ENCODE measurements around the gene RIMBP2. TPM values are rescaled to one million over a fixed set of nuclear protein-coding genes. Genes with fewer than 3 reads are reported as not detected.

RIMBP2 gene
- total and polyA plus RNA-seq, 2 donors = 0.47 to 0.78 TPM

- no peak for DNase-seq (ENCODE audit: low read depth in 6 of 9, low spot score in 9 of 9)
- Histone ChIP-seq H3K4me3 (ENCODE audit: low read length in 2 of 2) (no peak overlapping the region), H3K27me3 (ENCODE audit: control insufficient read depth in 2 of 2, insufficient read depth in 1 of 2, low read length in 1 of 2) (no peaks in the 10 kb centered on the region), H3K36me3 (ENCODE audit: control insufficient read depth in 2 of 2, insufficient read depth in 2 of 2, low read length in 1 of 2) (no peaks in the 10 kb centered on the region), H3K27ac (ENCODE audit: low read depth in 1 of 2, low read length in 1 of 2) (no peak overlapping the region), H3K4me1 (ENCODE audit: control insufficient read depth in 2 of 2, insufficient read depth in 2 of 2, low read length in 2 of 2) (peaks cover 0 to 2% of the 10 kb centered on the region in 2 donors), H3K9me3 (ENCODE audit: control insufficient read depth in 2 of 2, insufficient read depth in 1 of 2, low read length in 1 of 2) (peaks cover 0 to 1% of the 10 kb centered on the region in 2 donors)
- WGBS = 98% methylated on average over 3 of the region's 3 CpGs
These were observed 198.5 kb downstream of the RIMBP2 start for GRCh38 chr12:130517588-130517987.

DNA sequence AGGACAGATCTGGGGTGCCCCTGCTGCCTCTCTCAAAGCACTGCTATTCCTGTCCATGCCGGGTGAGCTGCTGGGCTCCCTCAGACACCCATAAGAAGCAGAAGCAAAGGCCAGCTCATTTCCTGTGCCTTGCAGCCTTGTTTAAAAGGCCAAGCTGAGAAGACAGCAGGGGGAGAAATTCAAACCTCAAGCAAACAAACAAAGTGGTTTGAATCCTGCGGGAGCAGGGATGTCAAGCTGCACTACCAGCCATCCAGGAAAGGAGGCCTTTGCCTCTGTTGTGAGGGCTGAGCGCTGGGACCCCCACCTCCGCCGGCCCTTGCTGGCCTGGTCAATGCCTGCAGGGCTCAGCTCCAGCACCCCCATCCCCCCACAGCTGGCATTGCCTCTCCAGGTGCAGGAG lies 201.9 kb downstream of the RIMBP2 start:
- WGBS = 31% methylated on average over 5 of the region's 5 CpGs
- Histone ChIP-seq H3K9me3 (ENCODE audit: control insufficient read depth in 2 of 2, insufficient read depth in 1 of 2, low read length in 1 of 2) (peaks cover 0 to 1% of the 10 kb centered on the region in 2 donors), H3K4me3 (ENCODE audit: low read length in 2 of 2) (no peak overlapping the region), H3K27ac (ENCODE audit: low read depth in 1 of 2, low read length in 1 of 2) (no peak overlapping the region), H3K27me3 (ENCODE audit: control insufficient read depth in 2 of 2, insufficient read depth in 1 of 2, low read length in 1 of 2) (no peaks in the 10 kb centered on the region), H3K36me3 (ENCODE audit: control insufficient read depth in 2 of 2, insufficient read depth in 2 of 2, low read length in 1 of 2) (no peaks in the 10 kb centered on the region), H3K4me1 (ENCODE audit: control insufficient read depth in 2 of 2, insufficient read depth in 2 of 2, low read length in 2 of 2) (no peaks in the 10 kb centered on the region)
- DNase-seq (ENCODE audit: low read depth in 6 of 9, low spot score in 9 of 9) = no peak

GRCh38 chr12:130513556-130513955 lies 202.5 kb downstream of the RIMBP2 start:
- no peak overlapping the region for H3K27ac ChIP-seq (ENCODE audit: low read depth in 1 of 2, low read length in 1 of 2)
- no peak overlapping the region for H3K4me3 ChIP-seq (ENCODE audit: low read length in 2 of 2)
- no peak for DNase-seq (ENCODE audit: low read depth in 6 of 9, low spot score in 9 of 9)
- H3K9me3 ChIP-seq (ENCODE audit: control insufficient read depth in 2 of 2, insufficient read depth in 1 of 2, low read length in 1 of 2) = peaks cover 0 to 1% of the 10 kb centered on the region in 2 donors
- H3K27me3 ChIP-seq (ENCODE audit: control insufficient read depth in 2 of 2, insufficient read depth in 1 of 2, low read length in 1 of 2) = no peaks in the 10 kb centered on the region
- H3K36me3 ChIP-seq (ENCODE audit: control insufficient read depth in 2 of 2, insufficient read depth in 2 of 2, low read length in 1 of 2) = no peaks in the 10 kb centered on the region
- H3K4me1 ChIP-seq (ENCODE audit: control insufficient read depth in 2 of 2, insufficient read depth in 2 of 2, low read length in 2 of 2) = no peaks in the 10 kb centered on the region
- WGBS = 91% methylated on average over 2 of the region's 2 CpGs

GRCh38 chr12:130511285-130511684 lies 204.8 kb downstream of the RIMBP2 start:
- Histone ChIP-seq H3K36me3 (ENCODE audit: control insufficient read depth in 2 of 2, insufficient read depth in 2 of 2, low read length in 1 of 2) (no peaks in the 10 kb centered on the region), H3K4me1 (ENCODE audit: control insufficient read depth in 2 of 2, insufficient read depth in 2 of 2, low read length in 2 of 2) (no peaks in the 10 kb centered on the region), H3K9me3 (ENCODE audit: control insufficient read depth in 2 of 2, insufficient read depth in 1 of 2, low read length in 1 of 2) (peaks cover 0 to 1% of the 10 kb centered on the region in 2 donors), H3K27me3 (ENCODE audit: control insufficient read depth in 2 of 2, insufficient read depth in 1 of 2, low read length in 1 of 2) (no peaks in the 10 kb centered on the region), H3K4me3 (ENCODE audit: low read length in 2 of 2) (no peak overlapping the region), H3K27ac (ENCODE audit: low read depth in 1 of 2, low read length in 1 of 2) (no peak overlapping the region)
- DNase-seq (ENCODE audit: low read depth in 6 of 9, low spot score in 9 of 9) = no peak
- 91% methylated on average over 12 of the region's 12 CpGs for WGBS

DNA sequence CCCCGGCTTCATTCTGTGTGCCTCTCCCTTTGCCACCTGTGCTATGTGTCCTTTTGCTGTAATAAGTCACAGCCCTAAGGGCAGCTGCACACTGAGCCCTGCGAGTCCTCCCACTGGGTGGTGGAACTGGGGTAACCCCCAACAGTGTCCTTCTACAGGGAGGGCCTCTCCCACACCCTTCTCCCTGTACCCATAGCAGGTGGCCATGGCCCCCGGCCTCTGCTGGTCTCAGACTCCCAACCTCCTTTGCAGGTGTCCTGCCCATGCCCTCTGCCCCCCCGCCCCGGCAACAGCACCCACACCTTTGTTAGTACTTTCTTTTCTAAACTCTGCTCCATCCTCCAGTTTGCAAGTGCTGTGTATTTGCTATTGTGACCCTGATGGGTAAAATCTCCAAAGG lies 206.6 kb downstream of the RIMBP2 start:
- WGBS = 93% methylated on average over 5 of the region's 5 CpGs
- Histone ChIP-seq H3K4me3 (ENCODE audit: low read length in 2 of 2) (no peak overlapping the region), H3K4me1 (ENCODE audit: control insufficient read depth in 2 of 2, insufficient read depth in 2 of 2, low read length in 2 of 2) (no peaks in the 10 kb centered on the region), H3K36me3 (ENCODE audit: control insufficient read depth in 2 of 2, insufficient read depth in 2 of 2, low read length in 1 of 2) (no peaks in the 10 kb centered on the region), H3K9me3 (ENCODE audit: control insufficient read depth in 2 of 2, insufficient read depth in 1 of 2, low read length in 1 of 2) (peaks cover 0 to 1% of the 10 kb centered on the region in 2 donors), H3K27ac (ENCODE audit: low read depth in 1 of 2, low read length in 1 of 2) (no peak overlapping the region), H3K27me3 (ENCODE audit: control insufficient read depth in 2 of 2, insufficient read depth in 1 of 2, low read length in 1 of 2) (no peaks in the 10 kb centered on the region)
- no peak for DNase-seq (ENCODE audit: low read depth in 6 of 9, low spot score in 9 of 9)

DNA sequence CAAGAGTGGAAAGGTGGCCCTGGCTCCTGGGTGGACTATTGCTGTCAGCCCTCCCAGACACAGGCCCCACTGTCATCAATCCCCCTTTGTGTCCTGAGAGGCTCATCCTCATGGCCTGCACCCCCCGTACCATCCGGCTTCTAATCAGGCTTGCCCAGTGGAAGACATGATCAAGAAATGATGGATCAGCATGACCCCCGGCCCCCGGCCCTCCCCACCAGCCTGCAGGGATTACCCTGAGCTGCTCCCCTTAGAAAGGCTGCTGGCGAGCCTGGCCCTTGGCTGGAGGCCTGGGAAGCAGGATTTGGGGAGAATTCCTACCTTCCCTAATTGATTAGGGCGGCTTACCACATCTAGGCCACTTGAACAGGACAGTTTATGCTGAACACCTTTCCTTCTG lies 207.3 kb downstream of the RIMBP2 start:
- Histone ChIP-seq H3K4me1 (ENCODE audit: control insufficient read depth in 2 of 2, insufficient read depth in 2 of 2, low read length in 2 of 2) (no peaks in the 10 kb centered on the region), H3K9me3 (ENCODE audit: control insufficient read depth in 2 of 2, insufficient read depth in 1 of 2, low read length in 1 of 2) (no peaks in the 10 kb centered on the region), H3K27me3 (ENCODE audit: control insufficient read depth in 2 of 2, insufficient read depth in 1 of 2, low read length in 1 of 2) (no peaks in the 10 kb centered on the region), H3K27ac (ENCODE audit: low read depth in 1 of 2, low read length in 1 of 2) (no peak overlapping the region), H3K36me3 (ENCODE audit: control insufficient read depth in 2 of 2, insufficient read depth in 2 of 2, low read length in 1 of 2) (no peaks in the 10 kb centered on the region), H3K4me3 (ENCODE audit: low read length in 2 of 2) (no peak overlapping the region)
- no peak for DNase-seq (ENCODE audit: low read depth in 6 of 9, low spot score in 9 of 9)
- 95% methylated on average over 6 of the region's 6 CpGs for WGBS

DNA sequence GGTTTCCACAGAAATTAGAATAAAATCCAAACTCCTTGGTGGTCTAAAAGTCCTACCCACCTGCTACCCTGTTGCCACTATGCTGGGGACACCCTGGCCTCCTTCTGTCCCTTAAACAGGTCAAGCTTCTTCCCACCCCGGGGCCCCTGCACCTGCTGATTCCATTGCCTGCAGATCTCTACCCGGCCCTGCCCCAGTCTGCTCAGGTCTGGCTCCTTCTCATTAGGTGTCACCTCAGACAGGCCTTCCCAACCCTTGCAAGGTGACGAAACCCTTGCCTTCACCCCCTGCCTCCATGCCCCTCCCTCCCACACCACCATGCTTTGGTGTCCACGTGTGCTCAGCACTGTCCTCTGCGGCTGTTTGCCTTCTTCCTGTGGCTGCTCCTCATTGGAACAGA lies 207.8 kb downstream of the RIMBP2 start:
- Histone ChIP-seq H3K4me3 (ENCODE audit: low read length in 2 of 2) (no peak overlapping the region), H3K9me3 (ENCODE audit: control insufficient read depth in 2 of 2, insufficient read depth in 1 of 2, low read length in 1 of 2) (no peaks in the 10 kb centered on the region), H3K36me3 (ENCODE audit: control insufficient read depth in 2 of 2, insufficient read depth in 2 of 2, low read length in 1 of 2) (no peaks in the 10 kb centered on the region), H3K27ac (ENCODE audit: low read depth in 1 of 2, low read length in 1 of 2) (no peak overlapping the region), H3K4me1 (ENCODE audit: control insufficient read depth in 2 of 2, insufficient read depth in 2 of 2, low read length in 2 of 2) (no peaks in the 10 kb centered on the region), H3K27me3 (ENCODE audit: control insufficient read depth in 2 of 2, insufficient read depth in 1 of 2, low read length in 1 of 2) (no peaks in the 10 kb centered on the region)
- no peak for DNase-seq (ENCODE audit: low read depth in 6 of 9, low spot score in 9 of 9)
- 81% methylated on average over 5 of the region's 5 CpGs for WGBS

- DNase-seq (ENCODE audit: low read depth in 6 of 9, low spot score in 9 of 9) = no peak
- no peaks in the 10 kb centered on the region for H3K9me3 ChIP-seq (ENCODE audit: control insufficient read depth in 2 of 2, insufficient read depth in 1 of 2, low read length in 1 of 2)
- no peak overlapping the region for H3K27ac ChIP-seq (ENCODE audit: low read depth in 1 of 2, low read length in 1 of 2)
- H3K27me3 ChIP-seq (ENCODE audit: control insufficient read depth in 2 of 2, insufficient read depth in 1 of 2, low read length in 1 of 2) = no peaks in the 10 kb centered on the region
- H3K36me3 ChIP-seq (ENCODE audit: control insufficient read depth in 2 of 2, insufficient read depth in 2 of 2, low read length in 1 of 2) = no peaks in the 10 kb centered on the region
- H3K4me1 ChIP-seq (ENCODE audit: control insufficient read depth in 2 of 2, insufficient read depth in 2 of 2, low read length in 2 of 2) = no peaks in the 10 kb centered on the region
- no peak overlapping the region for H3K4me3 ChIP-seq (ENCODE audit: low read length in 2 of 2)
- 90% methylated on average over 4 of the region's 4 CpGs for WGBS
These were observed 209.3 kb downstream of the RIMBP2 start for GRCh38 chr12:130506844-130507243.

- no peak overlapping the region for H3K4me3 ChIP-seq (ENCODE audit: low read length in 2 of 2)
- no peak for DNase-seq (ENCODE audit: low read depth in 6 of 9, low spot score in 9 of 9)
- no peaks in the 10 kb centered on the region for H3K4me1 ChIP-seq (ENCODE audit: control insufficient read depth in 2 of 2, insufficient read depth in 2 of 2, low read length in 2 of 2)
- no peak overlapping the region for H3K27ac ChIP-seq (ENCODE audit: low read depth in 1 of 2, low read length in 1 of 2)
- H3K9me3 ChIP-seq (ENCODE audit: control insufficient read depth in 2 of 2, insufficient read depth in 1 of 2, low read length in 1 of 2) = no peaks in the 10 kb centered on the region
- H3K27me3 ChIP-seq (ENCODE audit: control insufficient read depth in 2 of 2, insufficient read depth in 1 of 2, low read length in 1 of 2) = no peaks in the 10 kb centered on the region
- H3K36me3 ChIP-seq (ENCODE audit: control insufficient read depth in 2 of 2, insufficient read depth in 2 of 2, low read length in 1 of 2) = no peaks in the 10 kb centered on the region
- WGBS = 79% methylated on average over 5 of the region's 5 CpGs
These were observed 211.3 kb downstream of the RIMBP2 start for GRCh38 chr12:130504840-130505175.

Measured in thymus (tissue), 11 donors.